ENCODE data around the gene KIF9.

Gene KIF9

GRCh38 chr3:47243419-47244147 lies 39.0 kb downstream of the KIF9 start:
- Histone ChIP-seq H3K14ac (ENCODE audit: low read length) (no peak overlapping the region), H3K4me3 (ENCODE audit: low read depth, low read length) (no peak overlapping the region), H4K8ac (ENCODE audit: low read depth, low read length) (no peak overlapping the region), H3K79me1 (ENCODE audit: low read length) (no peaks in the 10 kb centered on the region), H2BK5ac (ENCODE audit: low read depth, low read length, poor library complexity) (no peak overlapping the region), H3K9me3 (ENCODE audit: insufficient read depth, low read depth, low read length) (peaks cover 2% of the 10 kb centered on the region), H3K27ac (ENCODE audit: low read depth, low read length) (no peak overlapping the region), H2AFZ (ENCODE audit: insufficient read depth, low read length, poor library complexity) (no peak overlapping the region), H3K4me1 (ENCODE audit: control insufficient read depth in 1 of 2, insufficient read depth in 2 of 2, low read length in 2 of 2) (no peaks in the 10 kb centered on the region), H3K23ac (ENCODE audit: low read length) (no peak overlapping the region), H3K4ac (ENCODE audit: low read depth, low read length) (no peak overlapping the region), H4K12ac (ENCODE audit: low read depth, low read length) (no peak overlapping the region), H3K27me3 (ENCODE audit: insufficient read depth, low read length) (no peaks in the 10 kb centered on the region), H2AK5ac (ENCODE audit: low read length) (no peak overlapping the region), H3K79me2 (ENCODE audit: control insufficient read depth, insufficient read depth, low read length, poor library complexity) (no peaks in the 10 kb centered on the region), H2BK12ac (ENCODE audit: low read length) (no peak overlapping the region), H3K36me3 (ENCODE audit: control insufficient read depth in 1 of 2, insufficient read depth in 2 of 2, low read length in 2 of 2) (no peaks in the 10 kb centered on the region), H3K9ac (ENCODE audit: low read length) (no peak overlapping the region), H4K91ac (ENCODE audit: low read depth, low read length) (no peak overlapping the region), H2BK120ac (ENCODE audit: insufficient read depth, low read length, poor library complexity) (no peak overlapping the region), H3K18ac (ENCODE audit: low read length) (no peak overlapping the region), H3K4me2 (ENCODE audit: low read length) (no peak overlapping the region)
- WGBS (ENCODE audit: extremely low coverage, insufficient coverage, insufficient read length) = no CpG with 5 or more reads among the region's 9 CpGs
- no peak for DNase-seq

- Histone ChIP-seq H3K27ac (ENCODE audit: low read depth, low read length) (no peak overlapping the region), H3K4me2 (ENCODE audit: low read length) (no peak overlapping the region), H3K23ac (ENCODE audit: low read length) (no peak overlapping the region), H2BK120ac (ENCODE audit: insufficient read depth, low read length, poor library complexity) (no peak overlapping the region), H3K9me3 (ENCODE audit: insufficient read depth, low read depth, low read length) (no peaks in the 10 kb centered on the region), H3K27me3 (ENCODE audit: insufficient read depth, low read length) (no peaks in the 10 kb centered on the region), H3K79me2 (ENCODE audit: control insufficient read depth, insufficient read depth, low read length, poor library complexity) (no peaks in the 10 kb centered on the region), H3K18ac (ENCODE audit: low read length) (no peak overlapping the region), H2BK5ac (ENCODE audit: low read depth, low read length, poor library complexity) (no peak overlapping the region), H3K79me1 (ENCODE audit: low read length) (no peaks in the 10 kb centered on the region), H2AK5ac (ENCODE audit: low read length) (no peak overlapping the region), H3K4me1 (ENCODE audit: control insufficient read depth in 1 of 2, insufficient read depth in 2 of 2, low read length in 2 of 2) (peaks cover 0 to 7% of the 10 kb centered on the region in 2 experiments), H3K4me3 (ENCODE audit: low read depth, low read length) (no peak overlapping the region), H3K4ac (ENCODE audit: low read depth, low read length) (no peak overlapping the region), H2AFZ (ENCODE audit: insufficient read depth, low read length, poor library complexity) (no peak overlapping the region), H4K91ac (ENCODE audit: low read depth, low read length) (no peak overlapping the region), H3K36me3 (ENCODE audit: control insufficient read depth in 1 of 2, insufficient read depth in 2 of 2, low read length in 2 of 2) (no peaks in the 10 kb centered on the region), H3K9ac (ENCODE audit: low read length) (no peak overlapping the region), H4K12ac (ENCODE audit: low read depth, low read length) (no peak overlapping the region), H3K14ac (ENCODE audit: low read length) (no peak overlapping the region), H4K8ac (ENCODE audit: low read depth, low read length) (no peak overlapping the region), H2BK12ac (ENCODE audit: low read length) (no peak overlapping the region)
- no CpG with 5 or more reads among the region's 6 CpGs for WGBS (ENCODE audit: extremely low coverage, insufficient coverage, insufficient read length)
- DNase-seq = no peak
Observed at GRCh38 chr3:47239929-47240328, 42.7 kb downstream of the KIF9 start.

GRCh38 chr3:47238017-47238416 lies 44.6 kb downstream of the KIF9 start:
- Histone ChIP-seq H3K14ac (ENCODE audit: low read length) (no peak overlapping the region), H2BK120ac (ENCODE audit: insufficient read depth, low read length, poor library complexity) (no peak overlapping the region), H3K9ac (ENCODE audit: low read length) (no peak overlapping the region), H3K4me1 (ENCODE audit: control insufficient read depth in 1 of 2, insufficient read depth in 2 of 2, low read length in 2 of 2) (peaks cover 0 to 7% of the 10 kb centered on the region in 2 experiments), H3K18ac (ENCODE audit: low read length) (no peak overlapping the region), H3K27me3 (ENCODE audit: insufficient read depth, low read length) (no peaks in the 10 kb centered on the region), H3K9me3 (ENCODE audit: insufficient read depth, low read depth, low read length) (no peaks in the 10 kb centered on the region), H3K4me2 (ENCODE audit: low read length) (no peak overlapping the region), H2BK12ac (ENCODE audit: low read length) (no peak overlapping the region), H4K91ac (ENCODE audit: low read depth, low read length) (no peak overlapping the region), H2AFZ (ENCODE audit: insufficient read depth, low read length, poor library complexity) (no peak overlapping the region), H2BK5ac (ENCODE audit: low read depth, low read length, poor library complexity) (no peak overlapping the region), H3K4ac (ENCODE audit: low read depth, low read length) (no peak overlapping the region), H2AK5ac (ENCODE audit: low read length) (no peak overlapping the region), H3K23ac (ENCODE audit: low read length) (no peak overlapping the region), H3K4me3 (ENCODE audit: low read depth, low read length) (no peak overlapping the region), H4K12ac (ENCODE audit: low read depth, low read length) (no peak overlapping the region), H3K27ac (ENCODE audit: low read depth, low read length) (no peak overlapping the region), H3K79me2 (ENCODE audit: control insufficient read depth, insufficient read depth, low read length, poor library complexity) (no peaks in the 10 kb centered on the region), H4K8ac (ENCODE audit: low read depth, low read length) (no peak overlapping the region), H3K79me1 (ENCODE audit: low read length) (no peaks in the 10 kb centered on the region), H3K36me3 (ENCODE audit: control insufficient read depth in 1 of 2, insufficient read depth in 2 of 2, low read length in 2 of 2) (no peaks in the 10 kb centered on the region)
- no peak for DNase-seq
- no CpG with 5 or more reads among the region's 3 CpGs for WGBS (ENCODE audit: extremely low coverage, insufficient coverage, insufficient read length)

GRCh38 chr3:47228088-47228487 lies 54.5 kb downstream of the KIF9 start:
- Histone ChIP-seq H3K14ac (ENCODE audit: low read length) (no peak overlapping the region), H4K8ac (ENCODE audit: low read depth, low read length) (no peak overlapping the region), H3K18ac (ENCODE audit: low read length) (no peak overlapping the region), H2AK5ac (ENCODE audit: low read length) (no peak overlapping the region), H3K4me2 (ENCODE audit: low read length) (no peak overlapping the region), H2BK12ac (ENCODE audit: low read length) (no peak overlapping the region), H3K23ac (ENCODE audit: low read length) (no peak overlapping the region), H3K27ac (ENCODE audit: low read depth, low read length) (no peak overlapping the region), H2BK120ac (ENCODE audit: insufficient read depth, low read length, poor library complexity) (no peak overlapping the region), H4K91ac (ENCODE audit: low read depth, low read length) (no peak overlapping the region), H3K4me3 (ENCODE audit: low read depth, low read length) (no peak overlapping the region), H3K27me3 (ENCODE audit: insufficient read depth, low read length) (no peaks in the 10 kb centered on the region), H3K9me3 (ENCODE audit: insufficient read depth, low read depth, low read length) (no peaks in the 10 kb centered on the region), H2BK5ac (ENCODE audit: low read depth, low read length, poor library complexity) (no peak overlapping the region), H3K4ac (ENCODE audit: low read depth, low read length) (no peak overlapping the region), H3K79me1 (ENCODE audit: low read length) (no peaks in the 10 kb centered on the region), H3K36me3 (ENCODE audit: control insufficient read depth in 1 of 2, insufficient read depth in 2 of 2, low read length in 2 of 2) (no peaks in the 10 kb centered on the region), H3K9ac (ENCODE audit: low read length) (no peak overlapping the region), H3K79me2 (ENCODE audit: control insufficient read depth, insufficient read depth, low read length, poor library complexity) (no peaks in the 10 kb centered on the region), H2AFZ (ENCODE audit: insufficient read depth, low read length, poor library complexity) (no peak overlapping the region), H4K12ac (ENCODE audit: low read depth, low read length) (no peak overlapping the region), H3K4me1 (ENCODE audit: control insufficient read depth in 1 of 2, insufficient read depth in 2 of 2, low read length in 2 of 2) (no peaks in the 10 kb centered on the region)
- no CpG with 5 or more reads among the region's 1 CpG for WGBS (ENCODE audit: extremely low coverage, insufficient coverage, insufficient read length)
- no peak for DNase-seq

Measured in trophoblast cell (in vitro differentiated cells and primary cell).